Measurements from ENCODE around the gene PKNOX2.

PKNOX2 gene

GRCh38 chr11:125239585-125240560 is 75.3 kb downstream of the PKNOX2 start:
- no peak for DNase-seq

DNA sequence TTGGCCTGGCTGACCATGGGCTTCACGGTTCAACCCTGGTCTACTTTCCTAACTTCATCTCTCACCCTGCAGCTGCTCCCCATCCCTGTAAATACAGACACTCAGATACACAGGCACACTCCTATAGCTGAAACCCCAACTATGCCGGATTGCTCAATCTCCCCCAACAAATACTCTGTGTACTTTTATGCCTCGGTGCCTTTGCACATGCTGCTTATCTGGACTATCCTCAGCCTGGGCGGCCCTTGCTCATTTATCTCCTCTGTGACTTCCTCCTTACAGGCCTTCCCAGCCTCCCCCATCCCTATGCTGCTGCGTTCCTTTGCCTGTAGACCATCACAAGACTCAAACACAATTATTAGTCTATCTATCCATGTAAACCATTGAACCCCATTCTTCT is 76.6 kb downstream of the PKNOX2 start:
- no peak for DNase-seq

DNA sequence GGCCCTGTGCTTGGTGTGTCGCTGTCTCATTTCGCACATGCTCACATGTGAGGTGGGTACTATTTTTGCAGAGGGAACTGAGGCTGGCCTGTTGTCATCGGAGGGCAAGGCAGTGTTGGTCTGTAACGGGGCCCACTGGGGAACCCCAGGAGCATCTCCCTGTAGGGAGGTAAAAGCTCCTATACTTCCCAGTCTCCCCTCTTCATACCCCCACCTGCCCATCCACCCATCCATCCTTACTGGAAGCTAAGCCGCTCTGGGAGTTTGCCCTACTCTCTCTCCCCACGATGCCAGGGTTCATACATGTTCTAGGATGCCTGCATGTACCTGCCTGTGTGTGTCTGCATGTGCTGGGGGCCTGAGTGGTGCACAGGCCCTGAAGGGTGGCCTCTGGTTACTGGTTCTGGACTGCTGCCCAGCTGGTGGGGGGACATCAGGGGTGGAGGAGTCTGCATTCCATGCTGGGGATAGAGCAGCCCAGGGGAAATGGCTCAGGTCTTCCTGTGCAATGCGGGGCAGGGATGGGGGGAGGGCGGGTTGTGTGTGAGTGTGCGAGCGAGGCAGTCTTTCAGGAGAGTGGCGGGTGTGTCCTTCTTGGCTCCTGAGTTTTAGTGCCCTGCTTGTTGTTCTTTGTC is 77.7 kb downstream of the PKNOX2 start:
- no peak for DNase-seq

DNA sequence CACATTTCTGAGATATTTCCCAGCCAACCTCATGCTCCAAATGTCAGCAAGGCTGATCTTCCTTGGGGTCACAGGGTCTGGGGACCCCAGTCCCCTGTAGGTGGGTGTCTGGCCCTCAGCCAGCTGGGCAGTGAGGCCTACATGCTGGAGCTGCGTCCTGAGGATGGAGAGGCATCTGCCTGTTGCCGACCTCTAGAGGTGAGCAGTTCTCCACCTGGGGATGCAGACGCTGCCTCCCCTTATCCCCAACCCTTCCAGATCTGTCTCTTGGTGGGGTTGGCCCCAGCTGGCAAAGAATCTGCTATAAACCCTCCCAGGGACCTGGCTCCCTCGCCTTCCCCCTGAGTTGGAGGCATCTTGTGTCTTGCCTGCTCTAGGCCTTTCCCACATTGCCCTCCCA is 79.6 kb downstream of the PKNOX2 start:
- DNase-seq = no peak

- DNase-seq = no peak
Observed at GRCh38 chr11:125245299-125245698, 80.7 kb downstream of the PKNOX2 start.

DNA sequence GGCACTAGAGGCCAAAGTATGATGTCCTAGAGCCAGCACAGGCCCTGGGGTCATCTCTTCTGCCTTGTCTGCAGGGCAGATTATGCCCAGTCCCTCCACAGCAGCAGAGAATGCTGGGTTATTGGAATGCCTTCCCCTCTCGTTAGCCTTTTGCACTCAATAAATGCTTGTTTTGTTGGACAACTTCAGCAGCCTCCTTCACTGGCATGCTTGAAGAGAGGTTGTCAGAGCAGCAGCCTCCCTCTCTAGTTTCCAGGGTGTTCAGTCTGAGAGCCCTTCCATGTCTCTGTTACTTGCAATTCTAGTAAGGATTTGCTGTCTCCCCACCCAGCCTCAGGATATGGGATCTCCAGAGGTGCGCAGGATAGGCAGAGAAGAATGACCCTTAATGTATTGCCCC is 82.9 kb downstream of the PKNOX2 start:
- DNase-seq = no peak

DNA sequence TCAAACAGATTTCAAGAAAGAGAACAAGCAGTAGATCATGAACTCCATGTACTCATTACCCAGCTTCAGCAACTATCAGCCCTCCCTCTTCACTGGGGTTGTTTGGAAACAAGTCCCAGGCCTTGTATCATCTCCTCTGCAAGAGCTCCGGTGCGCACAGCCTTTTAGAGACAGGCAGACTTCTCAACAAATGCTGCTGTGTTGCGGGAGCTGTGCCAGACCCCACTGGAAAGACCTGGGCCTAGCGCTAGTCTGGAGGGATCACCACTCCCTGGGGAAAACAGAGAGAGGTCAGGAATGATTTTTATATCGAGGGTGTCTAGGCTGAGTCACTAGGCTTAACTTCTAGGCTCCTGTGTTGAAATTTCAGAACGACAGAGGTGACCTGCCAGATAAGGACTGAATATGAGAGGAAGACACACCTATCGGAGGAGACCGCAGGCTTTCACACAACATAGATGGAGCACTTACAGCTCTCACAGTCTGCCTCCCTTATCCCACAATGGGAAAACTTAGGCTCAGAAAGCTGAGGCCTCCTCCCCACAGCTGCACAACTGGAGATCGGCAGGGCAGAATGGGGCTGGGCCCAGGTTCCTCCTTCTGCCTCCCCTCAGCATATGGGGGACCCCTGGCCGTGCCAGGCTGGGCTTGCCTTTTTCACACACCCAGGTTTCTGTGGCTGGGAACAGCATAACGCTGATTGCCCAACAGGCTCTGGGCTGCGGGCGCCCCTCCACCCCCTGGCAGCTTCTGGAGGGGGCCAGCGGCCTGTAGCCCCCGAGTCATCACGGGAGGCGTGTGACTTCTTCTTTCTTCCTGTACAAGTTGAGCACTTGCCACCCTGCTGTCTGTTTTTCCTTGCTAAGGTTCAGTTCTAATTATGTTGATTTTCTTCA is 86.0 kb downstream of the PKNOX2 start:
- DNase-seq = no peak

DNA sequence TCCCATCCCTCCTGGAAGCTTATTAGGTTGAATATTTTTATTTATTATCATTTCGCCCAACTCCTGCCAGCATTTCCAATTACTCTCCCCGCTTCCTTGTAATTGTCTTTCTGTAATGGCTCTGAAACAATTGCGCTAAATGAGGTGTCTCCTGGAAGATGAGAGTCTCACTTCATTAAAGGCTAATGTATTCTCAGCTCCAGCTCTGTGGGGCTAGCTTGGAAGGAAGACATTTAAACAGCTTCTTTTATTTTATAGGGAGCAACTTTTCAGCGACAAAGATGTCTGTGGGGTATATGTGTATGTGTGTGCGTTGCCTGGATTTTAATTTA is 86.6 kb downstream of the PKNOX2 start:
- no peak for DNase-seq

DNA sequence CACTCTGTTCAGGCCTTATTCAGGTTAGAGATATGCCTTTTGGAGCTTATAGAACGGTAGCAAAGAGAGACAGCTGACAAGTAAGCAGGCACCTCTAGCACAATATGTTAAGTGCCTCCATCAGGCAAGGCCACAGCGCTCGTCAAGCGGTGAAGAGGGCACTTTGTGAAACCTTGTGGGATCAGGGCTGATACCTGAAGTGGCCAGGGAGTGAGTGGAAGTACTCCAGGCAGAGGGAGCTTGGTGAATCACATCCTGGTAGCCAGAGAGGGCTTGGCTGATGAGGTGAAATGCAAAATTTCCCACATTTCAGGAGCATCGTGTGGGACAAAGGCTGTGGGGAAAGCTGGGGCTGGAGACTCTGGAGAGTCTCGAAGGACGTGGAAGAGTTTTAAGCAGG is 87.4 kb downstream of the PKNOX2 start:
- no peak for DNase-seq

- no peak for DNase-seq
Observed at GRCh38 chr11:125253289-125253688, 88.7 kb downstream of the PKNOX2 start.

GRCh38 chr11:125253795-125254525 is 89.4 kb downstream of the PKNOX2 start:
- no peak for DNase-seq

DNA sequence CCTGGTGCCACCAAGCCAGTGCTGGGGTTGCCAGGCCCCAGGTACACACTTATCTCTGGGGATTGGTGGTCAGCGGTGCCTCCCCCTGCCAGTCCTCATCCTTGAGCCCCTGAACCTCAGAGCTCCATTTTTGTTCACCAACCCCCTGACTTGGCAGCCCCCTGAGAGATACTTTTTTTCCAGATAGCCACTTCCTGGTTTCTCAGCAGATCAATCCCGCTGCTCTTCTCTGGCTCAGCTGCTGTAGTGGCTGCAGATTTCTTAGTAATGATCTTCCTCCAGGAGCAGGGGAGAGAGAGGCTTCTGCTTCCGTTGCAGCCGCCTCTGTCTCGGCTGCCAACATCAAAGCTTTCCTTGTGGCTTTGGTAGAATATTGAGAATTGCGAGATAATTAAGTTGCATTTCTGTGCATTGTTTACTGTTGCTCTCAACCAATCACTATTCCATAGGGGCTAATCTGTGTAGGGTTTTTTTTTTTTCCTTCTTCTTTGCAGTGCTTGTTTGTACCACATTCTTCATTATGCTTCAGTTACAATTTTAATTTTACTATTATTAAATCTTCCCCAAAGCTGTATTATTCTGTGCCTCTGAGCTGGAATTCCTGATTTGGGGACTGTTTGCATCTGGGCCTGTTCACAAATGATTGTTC is 92.1 kb downstream of the PKNOX2 start:
- DNase-seq = no peak

- DNase-seq = no peak
Observed at GRCh38 chr11:125257190-125257579, 92.6 kb downstream of the PKNOX2 start.

- DNase-seq = no peak
Observed at GRCh38 chr11:125257751-125258150, 93.2 kb downstream of the PKNOX2 start.

DNA sequence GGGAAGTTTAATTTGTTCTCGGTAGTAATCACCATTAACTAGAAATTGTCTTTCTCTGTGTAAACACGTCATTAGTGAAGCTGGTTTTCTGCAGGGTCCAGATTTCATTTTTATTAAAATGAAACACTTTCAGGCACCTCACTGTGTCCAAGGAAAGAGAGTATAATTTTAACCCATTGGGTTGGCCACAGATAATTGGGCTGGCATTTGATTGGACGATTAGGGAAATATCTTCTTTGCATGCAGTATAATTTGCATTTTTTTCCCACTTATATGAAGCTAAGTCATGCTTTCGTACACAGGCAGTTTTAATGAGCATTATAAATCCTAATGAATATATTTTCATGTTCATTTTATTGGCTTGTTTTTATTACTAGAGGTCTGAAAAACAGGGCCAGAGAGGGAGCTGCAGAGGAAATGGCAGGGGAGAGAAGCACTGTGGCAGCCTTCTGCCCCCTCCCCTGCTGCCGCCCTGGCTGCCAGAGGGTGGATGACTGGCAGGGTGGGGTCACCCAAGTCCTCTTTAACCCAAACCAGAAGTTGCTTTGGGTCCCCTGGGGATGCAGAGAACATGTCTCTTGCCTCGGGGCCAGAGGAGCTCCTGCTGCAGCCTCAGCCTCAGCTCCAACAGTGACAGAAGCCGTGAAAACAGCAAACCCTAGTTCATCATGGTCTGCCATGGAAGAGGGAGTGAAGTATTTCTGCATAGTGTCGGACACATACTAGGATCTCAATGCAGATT is 93.9 kb downstream of the PKNOX2 start:
- no peak for DNase-seq

- DNase-seq = no peak
Observed at GRCh38 chr11:125261588-125261987, 97.0 kb downstream of the PKNOX2 start.

- no peak for DNase-seq
Observed at GRCh38 chr11:125262194-125262829, 97.8 kb downstream of the PKNOX2 start.

GRCh38 chr11:125262830-125263218 is 98.3 kb downstream of the PKNOX2 start:
- DNase-seq = no peak

GRCh38 chr11:125263268-125263790 is 98.8 kb downstream of the PKNOX2 start:
- no peak for DNase-seq
